ENCODE measurements around the gene ZNF883.
"Not testable (repeated sequence)": the region's sequence is repeated elsewhere in the genome, so short reads cannot be mapped to it uniquely, and the experiment has no call there.

GRCh38 chr9:113061072-113061850 is 49.3 kb upstream of the ZNF883 start:
- TF ChIP-seq, protein P1, sequence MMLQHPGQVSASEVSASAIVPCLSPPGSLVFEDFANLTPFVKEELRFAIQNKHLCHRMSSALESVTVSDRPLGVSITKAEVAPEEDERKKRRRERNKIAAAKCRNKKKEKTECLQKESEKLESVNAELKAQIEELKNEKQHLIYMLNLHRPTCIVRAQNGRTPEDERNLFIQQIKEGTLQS (IDR thresholded peaks at IDR 0.05): not testable (repeated sequence)
- TF ChIP-seq CTCF (IDR thresholded peaks at IDR 0.05 in 2 of 3, conservative IDR thresholded peaks at IDR 0.05 in 1 of 3; ENCODE audit: borderline replicate concordance in 1 of 3, insufficient read depth in 1 of 3, low read depth in 2 of 3, low read length in 2 of 3); POLR2A (IDR thresholded peaks at IDR 0.05; ENCODE audit: borderline replicate concordance, extremely low read depth, insufficient read depth, insufficient read length); YY1 (IDR thresholded peaks at IDR 0.05; ENCODE audit: extremely low read depth, insufficient replicate concordance, low read depth, low read length); EZH2phosphoT487 (IDR thresholded peaks at IDR 0.05; ENCODE audit: borderline replicate concordance); SP1 (IDR thresholded peaks at IDR 0.05; ENCODE audit: low read depth); EZH2 (IDR thresholded peaks at IDR 0.05); ZNF274 (IDR thresholded peaks at IDR 0.05; ENCODE audit: low read depth, low read length); JUND (IDR thresholded peaks at IDR 0.05); ELF1 (IDR thresholded peaks at IDR 0.05; ENCODE audit: borderline replicate concordance, low read depth); POLR2AphosphoS5 (IDR thresholded peaks at IDR 0.05; ENCODE audit: low read depth, low read length); MAX (IDR thresholded peaks at IDR 0.05); SRF (IDR thresholded peaks at IDR 0.05; ENCODE audit: low read depth); REST (IDR thresholded peaks at IDR 0.05; ENCODE audit: low read depth): not testable (repeated sequence)

Measured in HCT116 (cell line).